Trophoblast cell (in vitro differentiated cells and primary cell): Measurements from ENCODE around the gene VASH2.
"Not testable (repeated sequence)": the region's sequence is repeated elsewhere in the genome, so short reads cannot be mapped to it uniquely, and the experiment has no call there.

Experiments
- DNase-seq, 2 donors: peaks; one replicate each; pipeline ENCODE4 v3.0.0-alpha.2; 2016
- H2AFZ ChIP-seq: 2 replicates; pipeline ENCODE4 v1.6.1; 2013; ENCODE audit warnings: low read length, moderate library complexity, mild to moderate bottlenecking; ENCODE audit not compliant: insufficient read depth, poor library complexity
- H2AK5ac ChIP-seq: 2 replicates; pipeline ENCODE4 v1.6.1; 2013; ENCODE audit warnings: mild to moderate bottlenecking, low read length
- H2BK120ac ChIP-seq: 2 replicates; pipeline ENCODE4 v1.6.1; 2013; ENCODE audit warnings: low read length, mild to moderate bottlenecking, moderate library complexity; ENCODE audit not compliant: insufficient read depth, poor library complexity
- H2BK12ac ChIP-seq: 2 replicates; pipeline ENCODE4 v1.6.1; 2013; ENCODE audit warnings: mild to moderate bottlenecking, low read length, moderate library complexity
- H2BK5ac ChIP-seq: 2 replicates; pipeline ENCODE4 v1.6.1; 2013; ENCODE audit warnings: low read length, low read depth, moderate library complexity, mild to moderate bottlenecking; ENCODE audit not compliant: poor library complexity
- H3K14ac ChIP-seq: 2 replicates; pipeline ENCODE4 v1.6.1; 2013; ENCODE audit warnings: mild to moderate bottlenecking, low read length
- H3K18ac ChIP-seq: 2 replicates; pipeline ENCODE4 v1.6.1; 2013; ENCODE audit warnings: mild to moderate bottlenecking, low read length
- H3K23ac ChIP-seq: 2 replicates; pipeline ENCODE4 v1.6.1; 2013; ENCODE audit warnings: low read length
- H3K27ac ChIP-seq: 2 replicates; pipeline ENCODE4 v1.5.1; 2013; ENCODE audit warnings: low read depth, mild to moderate bottlenecking, inconsistent platforms, low read length, moderate library complexity
- H3K27me3 ChIP-seq: 2 replicates; pipeline ENCODE4 v1.6.1; 2013; ENCODE audit warnings: inconsistent platforms, mild to moderate bottlenecking, low read length, moderate library complexity; ENCODE audit not compliant: insufficient read depth
- H3K36me3 ChIP-seq, 2 experiments: 1 replicate in 1 of 2; 2 replicates in 1 of 2; pipeline ENCODE4 v1.6.1; 2013; ENCODE audit warnings: low read length in 2 of 2, mild to moderate bottlenecking in 2 of 2, moderate library complexity in 1 of 2; ENCODE audit not compliant: insufficient read depth in 2 of 2, control insufficient read depth in 1 of 2
- H3K4ac ChIP-seq: 2 replicates; pipeline ENCODE4 v1.6.1; 2013; ENCODE audit warnings: low read depth, mild to moderate bottlenecking, low read length, moderate library complexity
- H3K4me1 ChIP-seq, 2 experiments: 1 replicate in 1 of 2; 2 replicates in 1 of 2; pipeline ENCODE4 v1.6.1; 2013; ENCODE audit warnings: low read length in 2 of 2, mild to moderate bottlenecking in 2 of 2, moderate library complexity in 1 of 2; ENCODE audit not compliant: insufficient read depth in 2 of 2, control insufficient read depth in 1 of 2
- H3K4me2 ChIP-seq: 2 replicates; pipeline ENCODE4 v1.6.1; 2013; ENCODE audit warnings: inconsistent platforms, mild to moderate bottlenecking, low read length, moderate library complexity
- H3K4me3 ChIP-seq: 2 replicates; pipeline ENCODE4 v1.5.1; 2013; ENCODE audit warnings: mild to moderate bottlenecking, low read depth, low read length, inconsistent platforms
- H3K79me1 ChIP-seq: one replicate; pipeline ENCODE4 v1.6.1; 2013; ENCODE audit warnings: low read length
- H3K79me2 ChIP-seq: 2 replicates; pipeline ENCODE4 v1.6.1; 2013; ENCODE audit warnings: low read length, mild to moderate bottlenecking; ENCODE audit not compliant: control insufficient read depth, insufficient read depth, poor library complexity
- H3K9ac ChIP-seq: 2 replicates; pipeline ENCODE4 v1.6.1; 2013; ENCODE audit warnings: mild to moderate bottlenecking, low read length
- H3K9me3 ChIP-seq: 2 replicates; pipeline ENCODE4 v1.6.1; 2013; ENCODE audit warnings: low read depth, mild to moderate bottlenecking, control low read depth, inconsistent platforms, low read length; ENCODE audit not compliant: insufficient read depth
- H4K12ac ChIP-seq: 2 replicates; pipeline ENCODE4 v1.6.1; 2013; ENCODE audit warnings: low read depth, mild to moderate bottlenecking, low read length, moderate library complexity
- H4K8ac ChIP-seq: 2 replicates; pipeline ENCODE4 v1.6.1; 2013; ENCODE audit warnings: low read depth, mild to moderate bottlenecking, low read length, moderate library complexity
- H4K91ac ChIP-seq: one replicate; pipeline ENCODE4 v1.6.1; 2013; ENCODE audit warnings: low read depth, mild to moderate bottlenecking, low read length, moderate library complexity
- WGBS: extraction: QIAGEN DNeasy Blood & Tissue Kit; methylation state at CpG from one replicate; pipeline ENCODE4 v1.1.7; 2013; ENCODE audit warnings: missing lambda C conversion rate; ENCODE audit not compliant: insufficient read length, insufficient coverage; ENCODE audit errors: extremely low coverage; 5-methylcytosine and 5-hydroxymethylcytosine counted together

Gene VASH2

DNA sequence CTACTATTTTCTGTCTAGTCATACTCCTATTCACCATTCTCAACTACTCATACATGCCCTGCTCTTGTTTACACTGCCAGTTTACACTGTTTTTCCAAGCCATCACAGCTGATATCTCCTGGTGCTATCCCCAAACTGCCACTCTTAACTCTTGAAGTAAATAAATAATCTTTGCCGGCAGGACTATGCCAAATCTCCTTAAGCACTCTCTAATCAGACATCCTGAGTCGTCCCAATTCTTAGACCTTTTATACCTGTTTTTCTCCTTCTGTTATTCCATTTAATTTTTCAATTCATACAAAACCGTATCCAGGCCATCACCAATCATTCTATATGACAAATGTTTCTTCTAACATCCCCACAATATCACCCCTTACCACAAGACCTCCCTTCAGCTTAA, 36.7 kb upstream of the VASH2 start:
- H3K79me1 ChIP-seq, H3K18ac ChIP-seq, H3K4me1 ChIP-seq, H3K4me3 ChIP-seq, H2AK5ac ChIP-seq, H3K9me3 ChIP-seq, H3K4ac ChIP-seq, H3K36me3 ChIP-seq, DNase-seq, H2AFZ ChIP-seq, H3K9ac ChIP-seq, H3K14ac ChIP-seq, H2BK120ac ChIP-seq, H3K27ac ChIP-seq, H3K4me2 ChIP-seq, H4K8ac ChIP-seq, H4K12ac ChIP-seq, H3K23ac ChIP-seq, H2BK12ac ChIP-seq, H3K27me3 ChIP-seq, H2BK5ac ChIP-seq, H4K91ac ChIP-seq, H3K79me2 ChIP-seq: not testable (repeated sequence)
- 100% methylated on average over 1 of the region's 3 CpGs for whole genome bisulfite sequencing

DNA sequence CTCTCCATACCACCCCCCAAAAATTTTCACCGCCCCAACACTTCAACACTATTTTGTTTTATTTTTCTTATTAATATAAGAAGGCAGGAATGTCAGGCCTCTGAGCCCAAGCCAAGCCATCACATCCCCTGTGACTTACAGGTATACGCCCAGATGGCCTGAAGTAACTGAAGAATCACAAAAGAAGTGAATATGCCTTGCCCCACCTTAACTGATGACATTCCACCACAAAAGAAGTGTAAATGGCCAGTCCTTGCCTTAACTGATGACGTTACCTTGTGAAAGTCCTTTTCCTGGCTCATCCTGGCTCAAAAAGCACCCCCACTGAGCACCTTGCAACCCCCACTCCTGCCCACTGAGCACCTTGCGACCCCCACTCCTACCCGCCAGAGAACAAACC, 36.2 kb upstream of the VASH2 start:
- H4K91ac ChIP-seq, H4K8ac ChIP-seq, H2BK12ac ChIP-seq, H2BK5ac ChIP-seq, H2BK120ac ChIP-seq, H3K27ac ChIP-seq, H3K4ac ChIP-seq, H3K9me3 ChIP-seq, H3K4me1 ChIP-seq, H4K12ac ChIP-seq, H2AFZ ChIP-seq, H3K9ac ChIP-seq, H3K23ac ChIP-seq, H3K27me3 ChIP-seq, H3K79me2 ChIP-seq, H3K4me3 ChIP-seq, H2AK5ac ChIP-seq, H3K36me3 ChIP-seq, H3K18ac ChIP-seq, H3K79me1 ChIP-seq, H3K4me2 ChIP-seq, DNase-seq, H3K14ac ChIP-seq: not testable (repeated sequence)
- WGBS, result no CpG with 5 or more reads among the region's 5 CpGs

DNA sequence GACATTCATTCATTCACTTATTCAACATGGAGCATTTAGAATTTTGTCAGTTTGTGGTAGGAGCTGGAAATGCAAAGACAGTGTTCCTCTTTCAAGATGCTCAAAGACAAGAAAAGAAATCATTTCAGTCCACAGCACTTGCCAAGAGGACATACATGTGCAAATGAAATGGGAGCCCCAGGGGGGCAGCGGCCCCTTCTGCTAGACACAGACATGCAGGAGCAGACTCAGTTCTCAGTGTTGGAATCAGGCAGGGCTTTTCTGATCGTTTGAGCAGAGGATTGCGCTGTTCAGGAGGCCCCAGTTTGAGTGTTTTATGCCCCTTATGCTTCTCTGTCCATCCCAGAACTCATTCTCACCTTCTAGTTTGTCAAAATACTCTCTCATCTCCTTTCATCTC, 35.6 kb upstream of the VASH2 start:
- H3K4ac ChIP-seq, result no peak overlapping the region
- DNase-seq, result no peak
- H2AFZ ChIP-seq, result no peak overlapping the region
- H4K91ac ChIP-seq, result no peak overlapping the region
- H3K36me3 ChIP-seq, result no peaks in the 10 kb centered on the region
- no peaks in the 10 kb centered on the region for H3K79me2 ChIP-seq
- H4K12ac ChIP-seq, result no peak overlapping the region
- no peak overlapping the region for H3K14ac ChIP-seq
- H3K27ac ChIP-seq, result no peak overlapping the region
- no peak overlapping the region for H2AK5ac ChIP-seq
- no peak overlapping the region for H2BK5ac ChIP-seq
- H4K8ac ChIP-seq, result no peak overlapping the region
- no peak overlapping the region for H3K23ac ChIP-seq
- H3K9me3 ChIP-seq, result peaks cover 2% of the 10 kb centered on the region
- H2BK120ac ChIP-seq, result no peak overlapping the region
- H3K4me2 ChIP-seq, result no peak overlapping the region
- H3K27me3 ChIP-seq, result no peaks in the 10 kb centered on the region
- no peak overlapping the region for H3K9ac ChIP-seq
- H3K18ac ChIP-seq, result no peak overlapping the region
- H3K4me1 ChIP-seq, result peaks cover 7 to 9% of the 10 kb centered on the region in 2 experiments
- H3K4me3 ChIP-seq, result no peak overlapping the region
- H2BK12ac ChIP-seq, result no peak overlapping the region
- H3K79me1 ChIP-seq, result no peaks in the 10 kb centered on the region
- WGBS, result no CpG with 5 or more reads among the region's 3 CpGs

DNA sequence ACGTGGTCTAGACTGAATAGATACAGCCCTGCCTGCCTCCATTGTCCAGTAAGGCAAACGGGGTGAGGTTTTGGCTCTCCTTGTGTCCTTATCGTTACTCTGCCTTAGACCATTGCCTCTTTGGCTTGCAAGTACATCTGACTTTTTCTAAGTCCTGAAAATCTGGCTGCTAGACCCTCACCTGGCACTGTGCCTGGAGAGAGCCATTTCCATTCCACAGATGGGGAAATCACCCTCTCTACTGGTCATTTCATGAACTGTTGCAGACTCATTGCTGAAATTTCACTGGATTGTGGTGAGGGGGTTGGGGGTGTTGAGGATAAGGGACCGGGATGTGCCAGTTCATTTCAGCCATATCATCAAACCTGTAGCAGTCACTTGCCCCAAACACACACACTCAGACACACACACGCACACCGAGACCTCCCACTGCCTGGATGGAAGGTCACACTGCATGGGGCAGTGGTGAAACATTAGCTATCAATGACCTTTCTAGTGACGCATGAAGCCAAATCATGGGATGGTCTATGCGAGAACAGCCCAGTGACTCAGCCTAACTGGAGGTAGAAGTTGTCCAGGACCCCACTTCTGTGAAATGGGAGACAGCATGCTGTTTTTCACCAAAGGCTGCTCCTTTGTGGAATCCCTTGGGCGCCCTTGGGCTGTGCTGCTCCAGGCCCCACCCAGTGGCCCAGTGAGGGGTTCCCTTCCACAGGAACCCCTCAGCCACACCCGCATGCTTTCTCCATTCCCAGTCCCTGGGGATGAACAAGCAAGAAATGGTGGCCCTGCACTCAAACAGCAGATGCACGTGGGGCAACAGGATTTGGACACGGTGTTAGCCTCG, 34.9 kb upstream of the VASH2 start:
- Histone ChIP-seq H2AFZ (no peak overlapping the region), H3K18ac (no peak overlapping the region), H3K27me3 (no peaks in the 10 kb centered on the region), H3K4ac (no peak overlapping the region), H3K9me3 (peaks cover 2% of the 10 kb centered on the region), H4K8ac (no peak overlapping the region), H2BK5ac (no peak overlapping the region), H3K36me3 (no peaks in the 10 kb centered on the region), H3K4me2 (no peak overlapping the region), H3K79me1 (no peaks in the 10 kb centered on the region), H2BK12ac (no peak overlapping the region), H2AK5ac (no peak overlapping the region), H4K12ac (no peak overlapping the region), H3K27ac (no peak overlapping the region), H2BK120ac (no peak overlapping the region), H3K79me2 (no peaks in the 10 kb centered on the region), H3K4me1 (peaks cover 7 to 9% of the 10 kb centered on the region in 2 experiments), H4K91ac (no peak overlapping the region), H3K23ac (peak overlapping the region; percentile 62), H3K4me3 (no peak overlapping the region), H3K9ac (no peak overlapping the region), H3K14ac (no peak overlapping the region)
- DNase-seq, result peak in 1 of 2 donors; percentile 6
- no CpG with 5 or more reads among the region's 13 CpGs for WGBS
